ENCODE results near the gene ADAM10.

GRCh38 chr15:58587486-58587885, 162.0 kb downstream of the ADAM10 start:
- TF ChIP-seq POLR2A (IDR thresholded peaks at IDR 0.05): no peak
- no peak for TF ChIP-seq CTCF (IDR thresholded peaks at IDR 0.05)
